CD4-positive, alpha-beta T cell treated with Interferon alpha-2 for 1 hour (primary cell): Measurements from ENCODE around the gene RREB1.

ENCODE experiments used
- DNase-seq, 2 donors: peaks; one replicate each; pipeline ENCODE4 v3.0.0-alpha.2; 2020 to 2022

RREB1 gene

DNA sequence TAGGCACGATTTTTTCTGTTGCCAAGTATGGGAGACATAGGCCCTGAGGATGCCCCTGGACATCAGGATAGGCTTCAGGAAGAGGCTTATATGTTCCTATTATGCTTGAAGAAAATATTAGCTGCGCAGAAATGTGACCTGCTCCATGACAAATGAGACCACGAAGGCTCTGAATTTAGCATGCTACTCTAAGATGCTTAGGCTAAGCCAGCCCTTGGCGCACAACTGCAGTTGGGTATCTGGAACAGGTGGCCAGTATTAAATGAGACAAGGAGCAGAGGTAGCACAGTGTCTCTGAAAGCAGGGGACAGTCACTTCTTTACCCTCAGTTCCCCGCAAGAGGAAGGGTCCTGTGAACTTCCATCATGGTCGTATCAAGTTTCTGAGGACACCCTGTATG lies 90.0 kb downstream of the RREB1 start:
- DNase-seq: no peak

DNA sequence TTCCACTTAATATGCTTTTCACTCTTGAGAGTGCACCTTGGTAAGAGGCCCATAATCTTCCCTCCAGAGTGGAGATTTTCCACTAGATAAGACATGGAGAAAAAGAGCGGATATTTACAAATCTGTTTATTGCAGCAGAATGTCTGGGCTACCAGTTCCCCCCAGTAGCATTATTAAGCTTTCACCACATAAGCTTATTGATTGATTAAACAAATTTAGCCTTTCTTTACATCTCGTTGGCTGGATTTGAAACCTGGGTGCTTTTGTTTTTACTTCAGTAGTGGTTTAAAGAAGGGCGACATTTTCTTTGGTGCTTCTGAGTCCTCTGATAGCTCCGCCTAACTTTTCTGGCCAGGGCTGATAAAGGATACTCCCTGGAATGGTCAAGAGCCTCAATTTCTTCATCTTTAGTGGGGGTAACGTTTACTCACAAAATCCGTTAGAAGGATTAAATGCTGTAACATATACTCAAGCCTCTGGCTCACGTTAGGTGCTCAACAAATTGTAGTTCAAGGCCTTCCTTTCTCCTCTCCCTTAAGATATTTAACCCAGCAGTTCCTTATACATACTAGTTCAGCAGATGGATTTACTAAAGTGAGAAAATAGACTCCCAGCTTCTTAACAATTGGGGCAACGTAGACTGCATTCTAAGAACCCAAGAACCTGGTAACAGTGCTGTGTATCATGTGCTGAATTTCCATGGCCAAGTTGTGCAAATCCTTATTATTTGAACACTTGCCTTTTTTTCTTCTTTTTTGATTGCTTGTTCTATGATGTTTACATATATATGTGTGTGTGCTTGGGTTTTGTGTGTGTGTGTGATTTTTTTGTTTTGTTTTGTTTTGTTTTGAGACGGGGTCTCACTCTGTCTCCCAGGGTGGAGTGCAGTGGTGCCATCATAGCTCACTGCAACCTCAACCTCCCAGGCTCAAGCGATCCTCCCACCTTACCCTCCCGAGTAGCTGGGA lies 91.4 kb downstream of the RREB1 start:
- no peak for DNase-seq

DNA sequence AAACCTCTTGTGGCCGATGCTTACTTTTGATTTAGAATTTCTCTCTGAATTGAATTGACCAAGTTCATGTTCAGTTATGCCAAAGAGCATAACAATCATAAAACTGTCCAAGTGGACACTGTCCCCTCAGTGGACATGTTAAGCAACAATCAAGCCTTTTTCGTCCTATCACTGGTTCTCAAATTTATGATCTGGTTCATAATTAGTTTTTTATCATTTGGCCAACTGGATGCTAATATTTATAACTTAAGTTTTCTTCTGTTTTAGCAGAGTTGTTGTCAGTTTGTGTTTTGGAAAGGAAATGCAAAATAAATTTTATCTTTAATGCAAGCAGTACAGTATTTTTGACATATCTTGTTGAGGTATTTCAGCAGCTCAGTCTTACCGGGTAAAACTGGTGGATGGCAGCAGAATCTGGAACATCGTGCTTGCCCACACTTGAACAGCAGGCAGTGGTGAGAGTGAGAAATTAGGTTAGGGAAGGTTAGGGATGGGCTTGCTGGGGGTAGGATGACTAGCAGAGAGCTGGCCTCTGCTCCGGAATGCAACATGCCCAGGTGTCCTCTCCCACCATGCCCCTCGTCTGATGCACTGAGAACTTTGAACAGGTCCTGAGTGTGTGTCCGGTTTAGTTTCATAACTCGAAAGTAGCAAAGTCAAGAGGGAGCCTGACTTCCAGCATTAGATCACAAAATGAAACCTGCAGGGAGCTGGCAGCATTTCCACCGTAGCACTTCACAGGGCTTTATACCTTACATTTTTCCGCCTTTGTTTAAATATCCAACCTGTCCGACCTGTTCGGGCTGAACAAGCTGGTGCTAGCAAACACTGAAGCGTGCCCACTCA lies 93.1 kb downstream of the RREB1 start:
- DNase-seq: no peak

DNA sequence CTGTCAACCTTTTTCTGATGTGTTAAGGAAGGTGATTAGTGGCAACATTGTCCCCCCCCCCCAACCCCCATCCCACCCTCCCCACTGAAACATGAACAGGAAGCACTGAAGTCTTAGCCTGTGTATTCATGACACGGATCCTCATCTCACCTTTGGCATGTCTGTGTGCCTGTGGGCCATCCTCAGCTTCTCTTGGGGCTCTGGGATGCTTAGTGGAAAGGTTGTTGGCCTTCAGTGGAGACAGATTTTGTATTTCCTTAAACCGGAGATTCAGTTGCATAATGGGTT lies 93.6 kb downstream of the RREB1 start:
- no peak for DNase-seq

DNA sequence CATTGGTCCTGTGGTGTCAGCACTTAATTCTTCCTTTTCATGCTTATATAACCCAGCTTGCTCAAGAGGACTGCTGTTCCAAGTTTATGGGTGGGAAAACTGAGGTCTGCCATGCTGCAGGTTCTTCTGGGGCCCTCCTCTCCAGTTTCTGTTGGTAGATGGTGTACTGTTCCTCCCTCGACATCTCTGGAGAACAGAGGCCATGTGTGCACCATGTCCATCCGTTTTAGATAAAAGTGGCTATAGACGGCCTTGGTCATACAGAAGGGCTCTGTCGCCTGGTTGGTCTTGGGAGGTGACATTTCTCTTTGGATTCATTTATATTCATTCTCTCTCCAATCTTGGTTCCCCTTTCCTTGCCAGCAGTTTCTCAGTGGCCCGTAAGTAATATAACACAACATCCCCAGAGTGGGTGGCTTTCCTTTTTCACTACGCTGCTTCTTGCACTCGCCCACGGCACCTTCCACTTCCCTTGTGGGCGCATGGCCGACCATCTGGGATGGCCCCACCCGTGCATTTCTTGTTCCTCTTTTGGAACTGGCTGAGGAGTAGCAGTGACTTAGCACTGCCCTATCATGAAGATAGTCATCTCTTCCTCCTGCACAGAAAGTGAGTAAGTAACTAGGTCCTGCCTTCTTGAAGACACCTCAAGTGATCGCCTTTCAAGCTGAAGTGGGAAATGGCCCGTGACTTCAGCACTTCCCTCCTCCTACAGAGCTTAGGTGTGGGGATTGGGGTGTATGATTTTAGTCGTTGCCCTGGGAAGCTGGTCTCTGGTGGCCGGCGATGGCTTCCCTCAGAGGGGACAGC lies 94.2 kb downstream of the RREB1 start:
- peak; percentile 41 to 76 for DNase-seq

DNA sequence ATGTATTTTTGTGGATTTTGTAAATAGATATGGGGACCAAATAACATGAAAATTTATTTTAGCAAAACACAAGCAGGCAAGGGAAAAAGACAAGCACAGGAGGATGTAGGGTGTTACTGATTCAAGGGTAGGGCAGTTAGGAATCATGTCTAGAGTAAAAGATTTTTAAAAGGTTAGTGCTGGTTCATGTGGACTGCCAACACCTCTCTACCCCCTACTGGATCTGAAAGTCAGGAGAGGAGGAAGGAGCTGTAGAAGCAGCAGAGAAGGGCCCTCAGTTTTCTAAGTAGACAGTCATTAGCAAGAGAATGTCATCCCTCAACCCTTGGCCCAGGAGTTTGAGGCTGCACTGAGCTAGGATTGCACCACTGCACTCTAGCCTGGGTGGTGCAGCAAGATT lies 95.2 kb downstream of the RREB1 start:
- no peak for DNase-seq

DNA sequence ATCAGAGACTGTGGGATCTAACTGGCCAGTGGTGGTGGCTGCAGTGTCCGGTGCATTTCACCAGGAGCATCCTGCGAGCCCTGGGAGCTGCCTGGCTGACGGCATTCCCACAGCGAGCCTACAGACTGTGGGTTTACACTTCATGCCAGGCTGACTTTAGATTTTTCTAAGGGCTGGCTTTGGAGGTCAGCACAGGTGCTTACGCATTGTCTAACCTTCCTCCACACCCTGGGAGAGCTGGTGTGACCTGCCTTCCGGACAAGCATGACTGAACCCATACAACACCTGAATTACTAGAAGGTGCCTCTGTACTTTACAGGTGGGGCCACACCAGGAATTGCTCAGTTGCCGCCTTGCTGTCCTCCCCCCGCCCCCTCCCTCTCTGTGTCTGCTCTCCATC lies 96.2 kb downstream of the RREB1 start:
- DNase-seq: no peak

DNA sequence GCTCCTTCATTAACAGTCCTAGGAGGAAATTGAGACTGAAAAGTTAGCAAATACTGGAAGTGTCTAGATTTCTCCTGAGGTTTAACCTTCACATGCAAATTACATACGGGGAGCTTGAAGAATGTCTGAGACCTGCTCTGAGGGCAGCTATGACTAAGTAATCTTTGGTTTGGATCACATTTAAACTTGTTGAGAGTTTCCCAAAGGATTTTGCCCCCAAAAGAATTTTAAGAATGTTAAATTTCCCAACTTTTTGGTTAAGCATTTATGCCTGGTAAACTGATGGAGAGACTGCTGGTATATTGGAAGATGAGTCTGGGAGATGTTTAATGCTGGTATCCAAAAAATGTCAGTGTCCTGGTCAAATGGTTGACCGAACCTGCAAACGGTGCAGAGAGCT lies 97.0 kb downstream of the RREB1 start:
- no peak for DNase-seq

DNA sequence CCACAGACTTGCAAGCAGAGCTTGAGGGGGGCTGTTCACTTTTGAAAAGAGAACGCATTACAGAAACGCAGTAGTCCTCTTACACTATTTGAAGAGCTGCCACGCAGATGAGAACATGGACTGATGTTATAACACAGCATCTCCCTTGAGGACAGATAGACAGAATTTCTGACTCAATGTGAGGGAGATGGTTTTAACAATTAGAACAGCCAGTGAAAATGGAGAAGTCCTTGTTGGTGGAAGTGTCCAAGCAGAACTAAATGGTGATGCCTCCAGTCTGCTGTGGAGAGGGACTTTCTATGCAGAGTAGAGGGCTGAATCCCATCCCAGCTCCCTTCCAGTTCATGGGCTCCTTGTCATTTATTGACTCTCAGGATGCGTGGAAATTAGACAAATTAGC lies 100.0 kb downstream of the RREB1 start:
- DNase-seq: no peak

DNA sequence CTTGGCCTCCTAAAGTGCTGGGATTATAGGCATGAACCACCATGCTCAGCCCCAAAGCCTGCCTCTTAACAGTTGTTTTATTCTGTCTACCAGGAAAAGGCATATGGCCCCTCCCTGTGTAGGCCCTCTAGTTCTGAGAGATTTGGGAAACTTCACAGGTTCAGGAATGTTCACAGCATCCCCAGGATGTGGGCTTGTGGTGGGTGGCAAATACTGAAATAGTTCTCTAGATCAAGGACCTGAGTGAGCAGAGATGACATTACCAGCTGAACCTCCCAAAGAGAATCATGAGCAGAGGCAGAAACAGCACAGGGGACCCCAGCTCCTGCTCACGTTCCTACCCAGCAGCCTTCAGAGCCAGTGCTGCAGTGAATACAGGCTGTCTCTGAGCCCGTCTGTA lies 105.7 kb downstream of the RREB1 start:
- no peak for DNase-seq

DNA sequence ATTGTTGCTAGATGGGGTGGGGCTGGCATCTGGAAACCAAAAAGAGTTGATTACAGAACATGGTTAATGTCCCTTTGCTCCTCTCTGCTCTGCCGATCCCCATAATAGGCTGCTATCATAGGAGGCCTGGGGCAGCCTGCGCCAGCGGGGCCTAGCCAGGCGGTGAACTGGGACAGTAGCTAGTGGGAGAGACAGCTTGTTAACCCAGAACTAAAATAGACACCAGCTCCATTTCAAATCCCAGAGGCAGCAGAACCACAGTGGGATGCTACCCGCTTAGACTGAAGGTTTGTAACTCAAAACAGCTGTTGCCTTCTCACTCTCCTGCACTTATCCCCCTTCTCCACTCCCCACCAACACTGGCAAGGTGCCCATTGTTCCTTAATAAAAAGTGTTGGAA lies 106.7 kb downstream of the RREB1 start:
- DNase-seq: no peak

DNA sequence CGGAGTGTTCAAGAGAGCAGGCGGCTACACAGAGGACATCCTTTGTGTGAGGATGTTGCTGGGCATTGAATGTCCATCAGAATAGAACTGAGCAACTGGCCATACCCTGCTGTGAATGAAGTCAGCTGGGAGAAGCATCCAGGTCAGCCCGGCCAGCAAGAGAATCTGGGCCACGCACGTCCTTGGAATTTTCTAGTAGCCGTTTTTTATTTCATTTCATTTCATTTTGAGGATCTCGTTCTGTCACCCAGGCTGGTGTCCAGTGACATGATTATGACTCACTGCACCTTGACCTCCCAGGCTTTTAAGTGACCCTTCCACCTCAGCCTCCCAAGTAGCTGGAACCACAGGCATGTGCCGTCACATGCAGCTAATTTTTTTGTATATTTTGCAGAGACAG lies 107.4 kb downstream of the RREB1 start:
- no peak for DNase-seq

DNA sequence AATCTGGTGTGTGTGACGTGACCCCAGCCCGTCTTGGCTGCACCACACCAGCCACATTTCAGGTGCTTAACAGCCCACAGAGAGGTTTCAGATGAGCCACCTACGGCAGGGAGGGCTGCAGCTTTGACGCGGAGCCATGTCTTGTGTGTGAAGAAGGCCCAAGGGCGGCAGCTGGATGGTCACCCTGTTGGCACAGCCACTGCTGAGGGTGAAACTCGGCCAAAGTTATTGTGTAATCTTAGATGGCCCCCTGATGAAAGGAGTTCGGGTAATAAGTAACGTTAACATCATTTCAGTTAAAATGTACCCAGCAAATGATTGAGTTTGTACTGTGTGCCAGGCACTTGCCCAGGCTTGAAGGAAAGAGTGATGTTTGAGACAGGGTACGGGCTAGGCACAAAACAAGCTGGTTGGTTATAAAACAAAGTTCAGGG lies 108.1 kb downstream of the RREB1 start:
- no peak for DNase-seq

DNA sequence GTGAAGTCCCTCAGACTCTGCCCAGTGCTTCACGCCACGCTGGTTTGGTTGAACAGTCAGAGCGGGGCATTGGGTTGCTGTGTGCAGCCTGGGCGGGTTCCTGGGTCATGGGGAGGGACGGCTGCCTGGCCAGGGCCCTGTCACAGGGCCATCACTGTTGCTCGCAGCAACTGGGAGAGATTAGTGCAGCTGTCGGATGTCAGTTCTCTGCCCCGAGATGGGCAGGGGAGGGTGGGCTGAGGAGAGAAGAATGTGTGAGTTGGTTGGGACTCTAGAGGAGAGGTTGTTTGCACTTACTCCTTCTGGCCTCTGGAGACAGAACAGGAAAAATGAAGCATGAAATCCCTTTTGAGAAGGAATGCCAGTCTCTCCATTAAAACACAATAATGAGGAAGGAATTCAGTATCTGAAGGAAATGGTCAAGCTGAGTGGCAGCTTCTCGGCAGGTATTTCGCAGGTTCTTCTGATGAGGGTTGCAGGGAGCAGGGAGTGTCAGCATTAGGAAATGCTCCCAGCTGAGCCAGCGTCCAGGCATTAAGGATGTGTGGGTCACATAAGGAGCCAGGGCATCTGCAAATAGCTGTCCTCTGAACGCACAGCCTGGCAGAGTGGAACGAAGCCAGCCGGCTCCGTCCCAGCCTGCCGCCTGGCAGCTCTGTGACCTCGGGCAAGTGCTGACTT lies 109.3 kb downstream of the RREB1 start:
- no peak for DNase-seq

DNA sequence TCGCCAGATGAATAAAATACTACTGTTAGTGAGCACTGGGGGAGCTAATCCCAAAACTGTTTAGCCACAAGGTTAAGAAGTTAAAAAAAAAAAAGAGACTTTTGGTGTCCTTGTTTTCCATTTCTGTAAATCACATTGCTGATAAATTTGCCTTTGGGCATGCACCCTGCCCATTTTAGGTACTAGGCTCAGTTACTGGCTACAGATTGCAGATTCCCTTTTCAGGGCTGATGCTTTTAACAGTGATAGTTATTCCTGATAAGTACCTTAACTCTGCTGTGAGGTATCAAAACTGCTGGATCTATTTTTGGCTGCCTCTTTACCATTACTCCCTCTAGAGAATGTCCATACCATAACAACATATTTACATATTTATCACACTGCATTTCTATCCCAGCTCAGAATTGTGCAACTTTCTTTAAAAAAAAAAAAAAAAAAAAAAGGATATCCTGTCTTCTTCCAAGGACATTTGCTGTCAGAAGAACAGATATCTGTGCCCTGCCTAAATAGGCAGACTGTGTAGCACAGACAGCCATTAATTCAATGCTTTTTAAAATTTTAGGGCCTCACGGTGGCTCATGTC lies 110.7 kb downstream of the RREB1 start:
- no peak for DNase-seq

DNA sequence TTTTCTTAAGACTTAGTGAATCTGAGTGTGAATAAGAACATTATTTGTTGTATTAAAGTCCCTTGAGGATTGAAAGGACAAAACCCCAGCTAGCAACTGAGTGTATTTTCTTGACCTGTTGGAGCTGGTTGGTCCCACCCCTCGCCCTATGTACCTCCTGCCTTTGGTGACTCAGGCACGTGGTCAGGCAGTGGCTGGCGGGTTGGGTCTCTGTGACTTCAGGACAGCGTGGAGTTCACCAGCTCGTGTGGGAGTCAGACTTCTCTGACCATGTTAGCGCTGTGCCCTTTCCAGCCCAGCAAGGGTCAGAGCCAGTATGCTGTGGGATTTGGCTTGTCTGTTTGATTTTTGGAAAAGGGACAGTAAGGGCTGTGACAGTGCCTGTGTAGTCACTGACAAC lies 111.5 kb downstream of the RREB1 start:
- DNase-seq: no peak

DNA sequence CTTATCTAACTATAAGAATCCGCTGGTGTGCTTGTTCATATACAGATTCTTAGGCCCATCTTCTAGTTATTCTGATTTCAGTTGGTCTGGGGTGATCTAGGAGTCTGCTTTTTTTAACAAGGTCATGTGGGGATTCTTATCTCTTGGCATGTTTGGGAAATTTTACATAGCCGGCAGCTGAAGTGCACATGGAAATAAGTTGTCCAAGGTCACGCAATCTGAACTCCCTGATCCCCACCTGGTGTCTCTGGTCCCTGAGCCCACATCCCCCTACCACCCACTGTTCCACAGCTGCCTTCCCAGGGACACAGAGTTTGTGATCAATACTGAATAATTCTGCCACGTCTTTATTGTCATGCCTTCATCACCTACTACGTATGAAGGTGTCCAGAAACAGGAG lies 114.4 kb downstream of the RREB1 start:
- DNase-seq: no peak

DNA sequence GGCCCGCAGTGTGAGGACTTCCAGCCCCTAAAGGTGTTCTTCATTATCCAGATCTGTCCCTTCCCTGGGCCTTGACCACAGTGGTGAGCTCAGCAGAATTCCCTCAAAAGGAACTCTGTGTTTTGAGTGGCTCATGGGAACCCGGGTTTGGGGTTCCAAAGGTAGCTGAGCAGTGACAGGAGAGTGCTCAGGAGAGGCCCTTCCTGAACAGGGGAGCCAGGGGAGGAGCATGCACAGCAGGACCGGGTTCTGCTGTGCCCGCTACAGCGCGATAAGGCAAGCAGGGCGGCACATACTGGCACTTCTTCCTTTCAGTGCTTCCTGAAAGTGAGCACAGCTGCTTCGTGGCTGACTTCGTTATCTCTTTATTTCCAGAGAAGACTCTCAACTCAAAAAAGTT lies 117.0 kb downstream of the RREB1 start:
- no peak for DNase-seq

DNA sequence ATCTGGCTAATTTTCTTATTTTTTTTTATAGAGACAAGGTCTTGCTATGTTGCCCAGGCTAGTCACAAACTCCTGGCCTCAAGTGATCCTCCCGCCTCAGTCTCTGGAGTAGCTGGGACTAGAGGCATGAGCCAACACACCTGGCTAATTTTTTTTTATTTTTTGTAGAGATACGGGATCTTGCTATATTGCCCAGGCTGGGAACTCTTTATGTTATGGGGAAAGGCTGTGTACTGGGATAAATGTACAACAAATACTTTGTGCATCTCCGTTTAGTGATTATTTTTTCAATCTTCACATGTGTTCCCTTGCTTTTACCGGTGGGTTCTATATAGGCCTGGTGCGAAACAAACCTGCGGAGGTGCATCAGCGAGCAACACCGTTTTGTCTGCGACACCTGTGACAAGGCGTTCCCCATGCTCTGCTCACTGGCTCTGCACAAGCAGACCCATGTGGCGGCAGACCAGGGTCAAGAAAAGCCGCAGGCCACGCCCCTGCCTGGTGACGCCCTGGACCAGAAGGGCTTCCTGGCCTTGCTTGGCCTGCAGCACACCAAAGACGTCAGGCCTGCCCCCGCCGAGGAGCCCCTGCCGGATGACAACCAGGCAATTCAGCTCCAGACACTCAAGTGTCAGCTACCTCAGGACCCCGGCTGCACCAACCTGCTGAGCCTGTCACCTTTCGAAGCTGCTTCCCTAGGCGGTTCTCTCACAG lies 121.1 kb downstream of the RREB1 start:
- no peak for DNase-seq

DNA sequence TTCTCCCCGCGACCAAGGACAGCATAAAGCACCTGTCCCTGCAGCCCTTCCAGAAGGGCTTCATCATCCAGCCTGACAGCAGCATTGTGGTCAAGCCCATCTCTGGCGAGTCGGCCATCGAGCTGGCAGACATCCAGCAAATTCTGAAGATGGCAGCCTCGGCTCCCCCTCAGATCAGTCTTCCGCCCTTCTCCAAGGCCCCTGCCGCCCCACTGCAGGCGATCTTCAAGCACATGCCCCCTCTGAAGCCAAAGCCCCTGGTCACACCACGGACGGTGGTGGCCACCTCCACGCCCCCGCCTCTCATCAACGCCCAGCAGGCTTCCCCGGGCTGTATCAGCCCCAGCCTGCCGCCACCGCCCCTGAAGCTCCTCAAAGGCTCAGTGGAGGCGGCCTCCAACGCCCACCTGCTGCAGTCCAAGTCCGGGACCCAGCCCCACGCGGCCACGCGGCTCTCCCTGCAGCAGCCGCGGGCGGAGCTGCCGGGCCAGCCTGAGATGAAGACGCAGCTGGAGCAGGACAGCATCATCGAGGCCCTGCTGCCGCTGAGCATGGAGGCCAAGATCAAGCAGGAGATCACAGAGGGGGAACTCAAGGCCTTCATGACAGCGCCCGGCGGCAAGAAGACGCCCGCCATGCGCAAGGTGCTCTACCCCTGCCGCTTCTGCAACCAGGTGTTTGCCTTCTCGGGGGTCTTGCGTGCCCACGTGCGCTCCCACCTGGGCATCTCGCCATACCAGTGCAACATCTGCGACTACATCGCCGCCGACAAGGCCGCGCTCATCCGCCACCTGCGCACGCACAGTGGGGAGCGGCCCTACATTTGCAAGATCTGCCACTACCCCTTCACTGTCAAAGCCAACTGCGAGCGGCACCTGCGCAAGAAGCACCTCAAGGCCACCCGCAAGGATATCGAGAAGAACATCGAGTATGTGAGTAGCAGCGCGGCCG lies 121.9 kb downstream of the RREB1 start:
- DNase-seq: no peak

DNA sequence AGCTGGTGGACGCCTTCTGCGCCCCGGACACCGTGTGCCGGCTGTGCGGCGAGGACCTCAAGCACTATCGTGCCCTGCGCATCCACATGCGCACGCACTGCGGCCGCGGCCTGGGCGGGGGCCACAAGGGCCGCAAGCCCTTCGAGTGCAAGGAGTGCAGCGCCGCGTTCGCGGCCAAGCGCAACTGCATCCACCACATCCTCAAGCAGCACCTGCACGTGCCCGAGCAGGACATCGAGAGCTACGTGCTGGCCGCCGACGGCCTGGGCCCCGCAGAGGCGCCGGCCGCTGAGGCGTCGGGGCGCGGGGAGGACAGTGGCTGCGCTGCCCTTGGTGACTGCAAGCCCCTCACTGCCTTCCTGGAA lies 122.5 kb downstream of the RREB1 start:
- no peak for DNase-seq
